ENCODE results near the gene MMP15.

MMP15 gene

GRCh38 chr16:58035356-58036170, 10.0 kb downstream of the MMP15 start:
- no peak for DNase-seq (ENCODE audit: low read depth)

DNA sequence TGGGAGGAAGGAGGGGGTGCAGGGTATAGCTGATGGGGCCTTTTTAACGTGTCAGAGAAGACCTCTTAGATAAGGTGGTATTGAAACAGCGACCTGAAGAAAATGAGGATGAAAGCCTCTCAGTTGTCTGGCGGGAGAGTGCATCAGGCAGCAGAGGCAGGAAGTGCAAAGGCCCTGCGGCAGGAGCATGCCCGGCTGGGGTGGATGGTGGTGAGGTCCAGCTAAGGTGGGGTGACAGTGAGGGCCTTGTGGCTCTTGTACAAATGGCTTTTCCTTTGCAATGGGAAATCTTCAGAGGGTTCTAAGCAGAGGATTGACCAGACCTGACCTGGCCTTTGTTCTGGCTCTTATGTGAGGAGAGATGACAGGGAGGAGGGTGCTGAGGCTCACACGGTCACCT, 11.4 kb downstream of the MMP15 start:
- no peak for DNase-seq (ENCODE audit: low read depth)

DNA sequence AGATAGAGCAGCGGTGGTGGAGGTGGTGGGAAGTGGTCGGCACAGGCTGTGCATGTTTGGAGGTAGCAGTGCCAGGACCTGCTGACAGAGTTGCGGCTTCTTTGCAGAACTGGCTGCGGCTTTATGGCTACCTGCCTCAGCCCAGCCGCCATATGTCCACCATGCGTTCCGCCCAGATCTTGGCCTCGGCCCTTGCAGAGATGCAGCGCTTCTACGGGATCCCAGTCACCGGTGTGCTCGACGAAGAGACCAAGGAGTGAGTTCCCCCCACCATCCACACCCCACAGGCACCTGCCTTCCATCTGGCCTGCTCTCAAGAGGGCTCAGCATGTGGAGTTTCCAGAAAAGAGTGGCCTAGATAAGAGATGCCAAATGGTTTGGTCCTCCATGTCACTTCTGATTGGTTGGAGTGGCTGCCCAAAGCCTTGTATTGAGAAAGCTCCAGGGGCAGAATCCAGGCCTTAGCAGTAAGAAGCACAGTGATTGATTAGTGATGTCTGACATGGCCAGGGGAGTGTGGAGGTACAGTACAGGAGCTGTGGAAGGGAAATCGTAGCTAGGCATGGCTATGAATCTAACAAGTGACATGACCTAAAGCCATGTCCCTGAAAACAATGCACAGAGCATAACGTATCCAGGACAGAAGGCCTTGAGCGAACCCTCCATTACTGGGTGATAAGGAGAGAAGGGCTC, 12.0 kb downstream of the MMP15 start:
- no peak for DNase-seq (ENCODE audit: low read depth)

GRCh38 chr16:58038219-58038641, 12.7 kb downstream of the MMP15 start:
- DNase-seq (ENCODE audit: low read depth), result no peak

DNA sequence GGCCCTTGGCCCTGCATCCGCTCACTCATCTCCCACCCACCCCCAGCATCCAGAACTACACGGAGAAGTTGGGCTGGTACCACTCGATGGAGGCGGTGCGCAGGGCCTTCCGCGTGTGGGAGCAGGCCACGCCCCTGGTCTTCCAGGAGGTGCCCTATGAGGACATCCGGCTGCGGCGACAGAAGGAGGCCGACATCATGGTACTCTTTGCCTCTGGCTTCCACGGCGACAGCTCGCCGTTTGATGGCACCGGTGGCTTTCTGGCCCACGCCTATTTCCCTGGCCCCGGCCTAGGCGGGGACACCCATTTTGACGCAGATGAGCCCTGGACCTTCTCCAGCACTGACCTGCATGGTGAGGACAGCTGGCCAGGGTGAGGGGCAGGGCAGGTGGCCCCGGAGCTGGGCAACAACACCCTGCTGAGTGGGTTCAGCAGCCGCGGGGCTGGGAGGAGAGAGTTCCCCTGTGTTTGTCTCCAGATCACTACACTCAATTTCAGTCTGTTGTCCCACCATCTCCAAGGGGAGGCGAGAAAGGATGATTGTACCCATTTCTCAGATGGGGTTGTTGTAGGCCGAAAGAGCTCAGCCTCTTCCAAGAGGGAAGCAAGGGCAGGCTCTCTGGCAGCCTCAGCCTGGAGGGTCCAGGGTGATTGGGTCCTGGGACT, 14.4 kb downstream of the MMP15 start:
- no peak for DNase-seq (ENCODE audit: low read depth)

DNA sequence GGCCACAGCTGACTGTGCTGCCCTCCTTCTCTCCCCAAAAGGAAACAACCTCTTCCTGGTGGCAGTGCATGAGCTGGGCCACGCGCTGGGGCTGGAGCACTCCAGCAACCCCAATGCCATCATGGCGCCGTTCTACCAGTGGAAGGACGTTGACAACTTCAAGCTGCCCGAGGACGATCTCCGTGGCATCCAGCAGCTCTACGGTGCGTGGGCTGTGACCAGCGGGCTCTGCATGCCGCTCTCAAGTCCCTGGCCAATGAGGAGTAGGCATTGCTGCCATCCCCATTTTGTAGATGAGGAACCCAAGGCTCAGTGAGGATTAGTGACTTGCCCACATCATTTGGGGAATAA, 14.9 kb downstream of the MMP15 start:
- no peak for DNase-seq (ENCODE audit: low read depth)

- DNase-seq (ENCODE audit: low read depth), result no peak
Observed at GRCh38 chr16:58040945-58041627, 15.5 kb downstream of the MMP15 start.

GRCh38 chr16:58041628-58041955, 16.0 kb downstream of the MMP15 start:
- no peak for DNase-seq (ENCODE audit: low read depth)

GRCh38 chr16:58042001-58042885, 16.7 kb downstream of the MMP15 start:
- DNase-seq (ENCODE audit: low read depth), result no peak

- DNase-seq (ENCODE audit: low read depth), result no peak
Observed at GRCh38 chr16:58042886-58043515, 17.4 kb downstream of the MMP15 start.

DNA sequence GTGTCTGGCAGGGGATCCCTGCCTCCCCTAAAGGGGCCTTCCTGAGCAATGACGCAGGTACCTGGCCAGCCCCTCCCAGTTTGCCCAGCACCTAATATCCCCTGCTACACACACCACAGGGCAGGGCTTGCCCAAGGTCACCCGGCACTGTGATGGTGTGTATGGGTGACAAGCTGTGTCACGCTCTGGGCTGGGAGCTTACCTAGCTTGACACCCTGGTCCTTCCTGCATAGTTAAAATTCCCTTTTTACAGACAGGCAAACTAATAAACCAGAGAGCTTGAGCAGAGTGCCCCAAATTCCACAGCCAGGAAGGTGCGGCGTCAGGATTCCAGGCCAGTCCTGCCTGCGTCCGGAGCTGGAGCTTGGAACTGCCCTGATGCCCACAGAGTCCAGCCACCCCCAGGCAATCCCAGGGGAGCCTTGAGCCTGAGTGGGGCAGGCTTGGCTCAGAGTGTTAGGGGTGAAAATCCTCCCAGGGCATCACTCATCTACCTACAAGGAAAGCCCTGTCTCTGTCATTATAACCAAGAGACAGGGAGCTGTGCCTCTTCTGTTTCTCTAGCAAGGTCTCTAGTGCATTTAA, 18.1 kb downstream of the MMP15 start:
- no peak for DNase-seq (ENCODE audit: low read depth)

- no peak for DNase-seq (ENCODE audit: low read depth)
Observed at GRCh38 chr16:58044266-58045019, 18.9 kb downstream of the MMP15 start.

GRCh38 chr16:58045096-58045495, 19.5 kb downstream of the MMP15 start:
- DNase-seq (ENCODE audit: low read depth), result no peak

DNA sequence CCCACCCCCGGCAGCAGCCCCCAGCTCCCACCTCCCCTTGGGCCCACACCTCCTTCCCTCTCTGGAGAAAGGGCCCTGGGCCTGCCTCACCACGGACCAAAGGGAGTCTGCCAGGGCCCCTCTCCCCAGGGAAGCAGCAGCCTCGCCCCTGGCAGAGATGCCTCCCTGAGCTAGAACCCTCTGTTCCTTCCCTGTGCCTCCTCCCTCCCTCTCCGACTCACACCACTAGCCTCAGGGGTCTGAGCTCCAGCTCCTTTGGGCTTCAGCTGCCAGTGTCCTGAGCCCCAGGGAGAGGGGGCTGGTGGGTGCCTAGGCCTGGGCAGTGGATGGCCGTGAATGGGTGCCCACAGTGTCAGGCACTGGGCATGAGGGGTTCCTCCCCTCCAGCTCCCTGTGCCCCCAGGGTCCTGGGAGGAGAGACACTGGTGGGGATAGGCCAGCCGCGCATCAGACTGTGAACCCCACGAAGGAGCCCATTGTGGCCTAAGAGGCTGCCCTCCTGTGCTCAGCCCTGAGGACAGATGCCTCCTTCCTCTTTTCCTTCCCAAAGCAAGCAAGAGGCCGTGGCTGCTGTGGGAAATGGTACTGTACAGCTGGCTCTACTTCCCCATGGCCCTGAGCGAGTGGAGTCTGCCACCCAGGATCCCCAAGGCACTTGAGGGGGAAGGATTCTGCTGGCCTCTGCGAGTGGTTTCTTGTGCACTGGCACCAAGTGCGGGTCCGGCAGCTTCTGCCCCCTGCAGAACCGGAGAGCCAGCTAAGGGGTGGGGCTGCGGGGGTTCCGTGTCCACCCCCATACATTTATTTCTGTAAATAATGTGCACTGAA, 20.7 kb downstream of the MMP15 start:
- no peak for DNase-seq (ENCODE audit: low read depth)

- DNase-seq (ENCODE audit: low read depth), result no peak
Observed at GRCh38 chr16:58046936-58047335, 21.4 kb downstream of the MMP15 start.

GRCh38 chr16:58047557-58048348, 22.2 kb downstream of the MMP15 start:
- no peak for DNase-seq (ENCODE audit: low read depth)

DNA sequence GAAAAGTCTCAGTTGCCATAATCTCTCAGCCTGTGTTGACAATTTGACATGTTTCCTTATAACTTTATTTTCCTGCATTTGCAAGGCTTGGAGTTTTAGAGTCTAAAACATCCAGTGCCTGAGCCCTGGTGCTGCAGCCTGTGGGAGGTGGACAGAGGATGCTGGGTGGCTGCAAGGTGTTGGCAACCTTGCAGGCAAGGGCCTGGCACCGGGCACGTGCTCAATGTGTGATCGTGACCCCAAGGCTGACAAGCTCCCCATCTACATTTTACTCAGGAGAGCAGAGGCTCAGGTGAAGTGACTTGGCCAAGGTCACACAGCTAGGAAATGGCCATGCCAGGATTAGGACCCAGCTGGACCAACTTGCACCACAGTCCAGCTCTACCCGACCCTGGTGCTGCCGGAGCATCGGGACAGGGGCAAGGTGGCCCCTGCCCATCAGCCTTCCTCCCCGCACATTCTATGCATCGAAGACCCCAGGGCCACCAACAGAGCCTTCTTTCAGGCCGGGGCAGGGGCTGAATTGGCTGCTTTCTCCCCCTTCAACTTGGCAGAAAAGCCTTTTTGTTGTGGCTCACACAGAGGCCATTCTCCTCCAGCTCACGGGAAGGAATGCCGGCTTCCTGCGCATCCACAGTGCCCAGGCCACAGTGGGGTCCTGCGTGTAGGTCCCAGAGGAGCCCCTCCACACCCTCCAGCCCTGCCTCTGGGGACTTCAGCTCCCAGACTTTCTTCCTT, 23.1 kb downstream of the MMP15 start:
- DNase-seq (ENCODE audit: low read depth), result no peak
